HT1080 (cell line): ENCODE results near the gene CFAP90. TPM values are rescaled to one million over a fixed set of nuclear protein-coding genes. Genes with fewer than 3 reads are reported as not detected.

Experiments
- DNase-seq: peaks from one replicate; pipeline ENCODE4 v3.0.0-alpha.2; 2015; ENCODE audit warnings: low read depth
- total RNA-seq: library from RNA; depleted of rRNA; stranded (reverse); fragments of >200 nt; shearing (Covaris generic); gene quantifications from 2 replicates; pipeline ENCODE4 v1.2.3, GENCODE V29; 2014

Gene CFAP90
- total RNA-seq, 1 experiment from 2014 or later: not detected

DNA sequence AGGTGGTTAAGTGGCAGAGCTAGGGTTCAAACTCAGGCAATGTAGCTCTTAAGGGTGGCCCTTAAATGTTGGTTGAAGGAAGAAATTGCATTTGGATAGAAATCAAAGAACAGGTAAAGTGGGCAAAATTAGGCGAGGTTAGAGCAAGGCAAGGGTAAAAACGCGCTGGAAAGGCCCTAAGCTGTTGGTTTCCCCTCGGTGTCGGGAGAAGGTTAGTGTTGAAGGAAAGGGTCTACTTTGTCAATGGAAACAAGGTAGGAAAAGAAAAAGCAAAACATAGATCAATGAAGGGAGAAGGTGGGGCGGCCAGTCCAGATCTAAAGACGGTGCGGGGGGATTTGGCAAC, 17.5 kb upstream of the CFAP90 start:
- no peak for DNase-seq

DNA sequence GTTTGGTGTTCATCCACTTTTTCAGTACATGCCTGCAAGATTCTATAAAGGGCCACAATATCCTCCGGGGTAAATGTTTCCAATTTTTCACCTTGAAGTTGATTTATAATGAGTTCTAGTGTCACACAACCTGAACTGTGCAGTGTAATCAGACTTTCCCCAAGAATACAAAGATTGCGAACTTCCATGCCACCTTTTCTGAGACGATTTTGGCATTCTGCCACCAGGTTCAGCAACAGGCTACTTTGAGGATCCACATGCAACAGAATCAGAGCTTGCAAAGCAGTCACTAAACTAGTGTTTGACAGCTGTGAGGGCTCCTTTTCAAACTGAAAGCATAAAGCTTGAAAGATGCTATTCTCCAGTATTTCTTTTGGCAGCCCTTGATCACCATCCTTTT, 16.3 kb upstream of the CFAP90 start:
- DNase-seq: no peak

DNA sequence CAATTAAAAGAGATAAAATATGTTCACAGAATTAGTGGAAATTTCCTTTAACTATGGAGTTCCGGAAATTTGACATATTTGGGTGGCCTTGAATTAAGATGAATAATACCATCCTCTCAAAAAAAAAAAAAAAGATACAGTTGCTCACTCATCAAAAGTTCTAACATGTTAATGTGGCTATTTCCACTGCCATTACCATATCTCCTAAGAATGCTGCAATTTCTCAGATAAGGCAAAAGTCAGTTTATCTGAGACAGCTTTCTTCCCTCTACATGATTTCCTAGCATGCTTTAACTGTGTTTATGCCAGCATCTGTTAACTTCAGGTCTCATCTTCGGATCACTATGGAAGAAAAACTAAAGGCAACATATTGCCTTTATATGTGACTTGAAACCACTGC, 15.3 kb upstream of the CFAP90 start:
- DNase-seq: no peak

DNA sequence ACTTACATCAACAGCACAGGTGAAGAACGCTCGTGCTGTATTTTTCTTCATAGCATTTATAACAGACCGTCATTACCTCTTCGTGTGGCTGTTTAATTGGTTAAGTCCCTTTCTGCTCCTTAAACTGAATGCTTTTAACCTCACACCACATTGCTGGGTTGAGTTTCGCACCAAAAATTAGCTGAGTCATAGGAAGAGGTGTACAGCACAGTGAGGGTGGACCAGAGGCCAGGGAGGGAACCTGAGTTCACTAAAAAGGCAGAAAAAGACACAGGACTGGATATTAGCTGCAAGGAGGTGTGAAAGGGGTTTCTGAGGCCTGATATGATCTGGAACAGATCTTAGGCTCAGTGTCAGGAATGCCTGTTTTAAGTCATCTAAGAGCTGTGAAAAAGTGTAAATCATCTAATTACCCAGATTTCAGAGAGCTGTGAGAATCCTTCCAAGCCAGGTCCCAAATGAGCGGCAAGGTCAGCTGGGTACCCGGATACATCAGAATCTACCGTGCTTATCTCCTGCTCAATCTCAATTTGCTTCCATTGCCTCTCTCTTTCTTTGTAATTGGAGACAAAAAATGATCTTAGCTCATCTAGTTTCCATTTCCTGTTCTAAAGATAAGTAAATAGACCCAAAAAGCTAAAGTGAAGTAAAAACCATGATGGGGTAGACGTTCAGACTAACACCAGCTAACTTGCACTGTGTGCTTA, 7.1 kb upstream of the CFAP90 start:
- no peak for DNase-seq

DNA sequence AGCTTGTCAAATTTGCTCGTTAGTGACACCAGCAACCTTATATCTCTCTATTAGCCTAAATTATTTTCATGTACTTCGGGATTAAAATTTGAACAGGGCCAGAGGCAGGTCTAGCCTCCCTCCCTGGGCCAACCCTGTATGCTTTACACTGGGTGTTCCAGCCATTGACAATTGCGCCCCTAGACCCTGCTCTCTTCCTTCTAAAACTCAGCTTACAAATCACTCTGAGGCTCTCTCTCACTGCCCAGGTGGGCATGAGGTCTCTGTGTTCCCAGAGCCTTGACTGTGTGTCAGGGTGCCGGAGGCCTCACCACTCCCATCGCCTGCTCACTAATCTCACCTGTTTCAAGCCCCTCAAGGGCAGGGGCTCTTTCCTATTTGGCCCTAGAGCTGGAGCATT, 6.4 kb upstream of the CFAP90 start:
- DNase-seq: no peak

DNA sequence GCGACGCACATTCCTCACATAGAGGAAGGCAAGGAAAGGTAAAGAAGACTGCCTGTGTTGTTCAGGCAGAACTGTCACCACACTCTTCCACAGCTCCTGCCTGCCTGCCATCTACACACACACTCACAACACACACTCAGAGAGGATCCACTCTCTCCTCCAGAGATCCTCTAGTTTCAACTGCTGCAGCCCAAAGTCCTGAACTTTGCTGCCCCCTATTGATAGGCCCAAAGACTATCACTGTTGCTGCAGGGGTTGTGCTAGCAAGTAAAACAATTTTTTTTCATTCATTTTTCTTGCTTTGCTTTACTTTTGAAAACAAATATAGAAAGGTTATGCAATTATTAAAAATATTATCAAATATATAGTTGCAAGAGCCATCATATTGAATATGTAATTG, 5.9 kb upstream of the CFAP90 start:
- DNase-seq: no peak

DNA sequence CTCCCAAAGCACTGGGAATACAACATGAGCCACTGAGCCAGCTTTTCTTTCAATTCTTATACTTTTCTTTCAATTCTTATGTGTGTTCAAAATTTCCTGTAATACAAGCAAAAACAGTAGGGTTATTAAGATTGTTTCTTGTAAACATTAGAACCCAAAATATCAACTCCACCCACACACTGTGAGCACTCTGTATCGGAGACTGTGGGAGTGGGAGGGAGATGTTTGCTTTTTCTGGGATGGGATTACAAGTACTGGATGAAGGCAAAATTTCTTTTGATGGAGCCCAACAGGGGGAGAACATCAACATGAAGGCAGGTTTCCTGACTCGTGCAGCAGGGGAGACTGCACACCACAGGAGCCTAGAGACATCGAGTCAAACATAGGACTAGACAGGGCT, 4.7 kb upstream of the CFAP90 start:
- no peak for DNase-seq

DNA sequence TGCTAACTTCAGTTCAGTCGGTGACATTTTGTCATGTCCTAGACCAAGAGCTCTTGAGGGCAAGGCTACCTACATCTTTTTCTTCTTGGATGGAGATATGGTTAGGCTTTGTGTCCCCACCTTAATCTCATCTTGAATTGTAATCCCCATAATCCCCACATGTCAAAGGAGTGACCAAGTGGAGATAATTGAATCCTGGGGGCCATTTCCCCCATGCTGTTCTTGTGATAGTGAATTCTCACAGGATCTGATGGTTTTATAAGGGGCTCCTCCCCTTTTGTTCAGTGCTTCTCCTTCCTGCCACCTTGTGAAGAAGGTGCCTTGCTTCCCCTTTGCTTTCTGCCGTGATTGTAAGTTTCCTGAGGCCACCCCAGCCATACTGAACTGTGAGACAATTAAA, 2.1 kb upstream of the CFAP90 start:
- DNase-seq: no peak

DNA sequence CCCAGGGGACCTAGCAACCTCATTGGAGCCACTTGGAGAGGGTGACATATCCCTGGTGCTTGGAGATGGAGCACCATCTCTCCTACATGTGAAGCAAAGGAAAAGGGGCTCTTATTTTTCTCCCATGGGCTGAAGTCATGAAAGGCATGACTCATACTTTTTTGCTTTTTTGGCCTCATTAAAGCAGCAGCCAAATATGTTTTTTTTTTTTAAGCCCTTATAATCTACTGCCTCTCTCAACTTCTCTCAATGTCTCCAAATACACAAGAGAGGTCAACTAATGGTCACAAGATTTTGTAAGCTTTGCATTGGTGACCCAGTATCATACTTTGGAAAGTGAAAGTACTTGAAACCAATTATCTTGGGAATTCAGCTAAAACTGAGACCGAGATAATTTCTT, 1.6 kb upstream of the CFAP90 start:
- no peak for DNase-seq

DNA sequence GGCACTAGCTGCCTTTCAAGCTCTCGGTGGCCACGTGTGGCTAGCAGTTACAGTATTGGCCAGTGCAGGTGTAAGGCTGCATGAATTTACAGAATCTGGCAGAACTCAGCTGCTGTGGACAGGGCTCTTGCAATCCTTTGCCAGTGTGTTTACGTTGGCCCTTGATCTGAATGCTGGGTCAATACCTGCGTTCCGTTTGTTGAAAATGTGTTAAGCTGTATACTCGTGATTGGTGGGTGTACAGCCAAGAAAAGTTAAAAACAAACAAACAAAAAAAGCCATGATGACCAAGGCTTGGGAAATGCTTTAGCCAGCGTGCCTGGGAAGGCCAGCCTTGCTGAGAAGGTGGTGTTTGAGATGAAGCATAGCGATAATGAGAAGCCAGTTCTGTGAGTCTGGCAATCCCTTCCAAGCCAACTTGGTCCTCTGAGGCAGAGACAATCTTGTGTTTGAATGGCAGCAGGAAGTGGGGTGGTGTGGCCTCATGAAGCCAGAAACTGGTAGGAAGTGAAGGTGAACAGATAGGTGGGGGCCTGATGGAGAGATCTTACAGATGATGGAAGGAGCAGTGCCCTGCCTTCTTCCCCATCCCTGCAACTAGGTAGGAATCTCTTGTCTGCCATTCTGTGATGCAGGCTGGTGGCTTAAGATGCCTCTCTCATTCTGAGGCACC, 820 bp upstream of the CFAP90 start:
- DNase-seq: no peak

DNA sequence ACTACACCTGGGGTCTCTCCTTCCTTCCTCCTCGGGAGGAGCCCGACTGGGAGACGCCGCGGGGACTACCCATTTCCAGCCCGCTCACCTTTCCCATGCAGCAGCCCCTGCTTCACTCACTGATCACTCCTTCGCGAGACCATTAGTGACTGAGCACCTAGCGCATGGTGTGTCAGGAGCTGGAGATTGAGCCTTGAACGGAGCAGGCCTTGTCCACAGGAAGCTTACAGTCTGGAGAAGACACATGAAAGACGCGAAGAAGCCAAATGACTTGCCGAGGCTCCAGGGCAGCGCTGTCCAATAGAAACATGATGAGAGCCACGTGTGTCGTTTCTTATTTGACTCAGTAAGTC, 283 bp upstream of the CFAP90 start:
- no peak for DNase-seq

DNA sequence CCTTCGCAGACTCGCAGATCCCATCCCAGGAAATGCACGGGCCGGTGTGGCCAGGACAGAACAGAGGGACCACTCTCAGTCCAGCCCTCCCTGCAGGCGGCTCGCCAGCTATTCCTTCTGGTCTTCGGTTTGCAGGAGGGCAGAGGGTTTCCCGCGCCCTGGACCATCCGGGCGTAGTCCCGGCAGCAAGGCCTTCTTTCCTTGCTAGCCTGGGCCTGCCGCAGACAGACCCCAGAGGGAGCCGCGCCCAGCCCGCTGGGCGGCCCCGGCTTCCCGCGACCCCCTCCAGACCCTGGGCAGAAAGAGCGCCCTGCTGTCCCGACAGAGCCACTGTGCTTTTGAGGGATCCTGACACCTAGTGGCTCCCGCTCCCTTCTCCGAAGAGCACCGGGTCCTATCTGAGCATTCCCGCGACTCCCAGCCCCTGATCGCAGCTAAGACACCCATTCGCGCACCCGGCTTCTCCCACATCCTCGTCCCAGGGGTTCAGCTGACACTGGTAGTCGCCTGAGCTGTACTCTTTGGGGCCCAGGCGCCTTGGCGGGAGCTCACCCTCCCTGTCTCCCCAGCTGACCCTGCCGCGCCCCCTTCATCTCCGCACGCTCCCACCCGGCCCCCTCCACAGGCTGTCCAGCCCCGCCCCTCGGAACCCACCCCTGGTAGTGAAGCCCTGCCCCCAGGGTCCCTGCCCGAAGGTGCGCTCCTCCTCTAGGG, 1.1 kb downstream of the CFAP90 start:
- DNase-seq: no peak

DNA sequence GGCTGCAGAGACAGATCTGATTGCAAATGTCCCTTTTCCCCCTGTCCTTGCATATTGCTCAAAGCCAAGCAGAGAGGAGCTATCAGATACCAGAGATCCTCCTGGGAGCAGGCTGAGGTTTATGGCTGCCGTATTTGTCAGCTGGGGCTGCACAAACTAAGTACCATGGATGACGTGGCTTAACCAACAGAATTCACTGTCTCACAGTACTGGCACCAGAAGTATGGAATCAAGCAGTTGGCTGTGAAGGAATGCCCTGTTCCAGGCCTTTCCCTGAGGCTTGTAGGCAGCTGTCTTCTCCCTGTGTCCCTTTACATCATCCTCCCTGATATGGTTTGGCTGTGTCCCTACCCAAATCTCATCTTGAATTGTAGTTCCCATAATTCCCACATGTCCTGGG, 2.6 kb downstream of the CFAP90 start:
- DNase-seq: no peak

DNA sequence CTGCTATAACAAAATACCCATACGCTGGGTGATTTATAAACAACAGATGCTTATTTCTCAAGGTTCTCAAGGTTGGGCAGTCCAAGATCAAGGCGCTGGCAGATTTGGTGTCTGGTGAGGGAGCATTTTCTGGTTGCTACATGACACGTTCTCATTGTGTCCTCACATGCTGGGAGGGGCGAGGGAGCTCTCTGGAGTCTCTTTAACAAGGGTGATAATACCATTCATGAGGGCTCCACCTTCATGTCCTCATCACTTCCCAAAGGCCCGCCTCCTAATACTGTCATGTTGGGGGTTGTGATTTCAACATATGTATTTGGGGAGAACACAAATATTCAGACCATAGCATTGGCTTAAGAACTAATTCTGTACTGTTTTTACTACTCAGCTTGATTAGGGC, 4.6 kb downstream of the CFAP90 start:
- no peak for DNase-seq

DNA sequence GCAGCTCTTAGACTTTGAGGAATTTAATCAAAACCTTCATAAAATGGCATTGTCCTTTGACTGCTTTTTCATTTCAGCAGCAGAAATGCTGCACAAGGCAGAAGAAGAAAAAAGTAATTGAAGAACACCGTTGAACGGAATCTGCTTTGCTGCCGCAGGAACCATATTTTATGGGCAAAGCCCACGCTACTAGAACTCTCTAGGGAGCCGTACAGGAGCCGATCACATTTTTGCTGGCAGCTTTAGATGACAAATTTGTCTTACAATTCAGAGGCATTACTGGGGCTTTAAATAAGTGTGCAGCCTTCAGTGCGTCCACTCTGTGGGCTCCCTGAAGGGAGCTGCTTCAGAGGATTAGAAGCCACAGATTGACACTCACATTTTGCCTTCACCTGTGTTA, 5.4 kb downstream of the CFAP90 start:
- no peak for DNase-seq

DNA sequence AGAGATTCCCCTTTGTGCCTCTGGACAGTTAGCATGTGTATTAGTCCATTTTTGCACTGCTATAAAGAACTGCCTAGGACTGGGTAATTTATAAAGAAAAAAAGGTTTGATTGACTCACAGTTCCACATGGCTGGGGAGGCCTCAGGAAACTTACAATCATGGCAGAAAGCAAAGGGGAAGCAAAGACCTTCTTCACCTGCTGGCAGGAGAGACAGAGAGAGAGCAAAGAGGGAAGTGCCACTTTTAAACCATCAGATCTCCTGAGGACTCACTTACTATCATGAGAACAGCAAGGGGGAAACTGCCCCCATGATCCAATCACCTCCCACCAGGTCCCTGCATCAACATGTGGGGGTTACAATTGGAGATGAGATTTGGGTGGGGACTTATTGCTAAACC, 6.0 kb downstream of the CFAP90 start:
- no peak for DNase-seq

DNA sequence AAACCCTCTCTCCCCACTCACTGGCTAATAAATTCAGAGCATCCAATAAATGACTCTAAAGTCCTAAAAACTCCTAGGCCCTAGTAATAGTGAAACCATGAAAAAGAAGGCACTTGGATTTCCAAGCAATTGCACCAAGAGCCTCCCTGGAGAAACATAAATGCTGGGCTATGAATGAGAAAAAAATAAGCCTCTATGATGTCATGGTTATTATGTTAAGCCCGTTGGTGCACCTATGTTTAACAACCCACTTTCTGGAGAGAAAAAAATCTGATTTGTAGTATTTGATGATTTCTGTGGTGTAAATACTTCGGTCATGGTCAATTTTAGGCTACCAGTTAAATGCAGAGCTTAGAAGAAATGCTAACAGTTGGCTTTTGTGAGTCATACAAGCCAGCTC, 8.4 kb downstream of the CFAP90 start:
- no peak for DNase-seq

DNA sequence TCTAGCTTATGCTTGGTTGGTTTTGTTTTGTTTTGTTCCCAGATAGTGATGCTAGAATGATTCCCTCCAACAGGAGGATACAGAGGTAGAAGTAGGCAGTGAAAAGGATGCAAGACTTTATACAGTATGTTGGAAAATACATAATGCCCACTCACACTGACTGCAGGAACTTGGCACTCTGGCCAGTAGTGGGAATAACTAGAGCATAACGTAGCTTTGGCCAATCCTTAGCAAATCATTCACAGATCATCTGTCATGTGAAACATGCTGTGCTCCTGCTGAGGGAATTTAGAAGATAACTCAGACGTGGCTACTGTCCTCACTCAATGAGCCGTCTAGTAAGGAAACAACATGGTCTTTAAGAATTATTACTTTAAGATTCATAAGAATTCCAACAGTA, 13.5 kb downstream of the CFAP90 start:
- no peak for DNase-seq

DNA sequence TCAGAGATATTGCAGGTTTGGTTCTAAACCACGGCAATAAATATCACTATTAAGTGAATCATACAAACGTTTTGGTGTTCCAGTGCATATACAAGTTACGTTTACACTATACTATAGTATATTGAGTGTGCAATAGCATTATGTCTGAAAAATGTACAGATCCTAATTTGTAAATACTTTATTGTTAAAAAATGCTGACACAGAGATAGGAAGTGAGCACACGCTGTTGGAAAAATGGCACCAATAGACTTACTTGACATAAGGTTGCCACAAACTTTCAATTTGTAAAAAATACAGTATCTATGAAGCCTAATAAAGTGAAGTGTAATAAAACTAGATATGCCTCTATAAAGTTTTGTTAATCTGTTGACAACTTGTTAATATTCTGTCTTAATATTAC, 16.0 kb downstream of the CFAP90 start:
- no peak for DNase-seq

DNA sequence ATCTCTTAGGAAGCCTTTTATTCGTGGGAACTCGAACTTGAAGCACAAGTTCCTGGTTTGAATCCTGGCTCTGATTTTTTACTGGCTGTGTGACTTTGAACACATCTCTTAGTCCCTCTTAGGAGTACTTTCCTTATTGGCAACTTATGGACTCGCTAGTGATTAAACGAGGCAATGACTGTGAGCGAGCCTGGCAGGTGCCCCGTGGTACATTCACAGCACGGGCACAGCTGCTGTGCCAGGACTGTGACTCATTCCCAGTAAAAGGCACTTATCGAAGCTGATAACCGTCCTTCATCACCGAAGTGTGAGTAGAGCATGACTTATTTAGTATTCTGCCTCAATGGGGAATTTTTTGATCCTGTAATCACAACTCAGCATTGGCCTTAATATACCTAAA, 22.7 kb downstream of the CFAP90 start:
- no peak for DNase-seq

DNA sequence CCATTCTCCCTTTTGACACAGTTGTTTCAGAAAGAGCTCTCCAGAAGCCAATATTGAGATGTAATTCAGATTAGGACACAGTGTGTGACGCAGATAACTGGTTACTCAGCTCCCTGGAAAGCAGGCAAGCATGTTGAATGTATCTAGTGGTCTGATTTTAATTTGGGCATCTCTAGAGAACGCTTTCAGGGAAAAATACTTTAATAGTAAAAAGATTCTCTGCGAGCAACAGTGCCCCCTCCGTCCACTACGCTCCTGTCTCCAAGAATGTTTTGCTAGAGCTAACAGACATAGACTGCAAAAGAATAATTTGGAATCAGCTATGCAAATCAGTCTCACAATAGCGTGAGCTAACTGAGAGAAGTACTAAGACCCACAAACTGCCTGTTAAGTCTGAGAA, 23.3 kb downstream of the CFAP90 start:
- no peak for DNase-seq

DNA sequence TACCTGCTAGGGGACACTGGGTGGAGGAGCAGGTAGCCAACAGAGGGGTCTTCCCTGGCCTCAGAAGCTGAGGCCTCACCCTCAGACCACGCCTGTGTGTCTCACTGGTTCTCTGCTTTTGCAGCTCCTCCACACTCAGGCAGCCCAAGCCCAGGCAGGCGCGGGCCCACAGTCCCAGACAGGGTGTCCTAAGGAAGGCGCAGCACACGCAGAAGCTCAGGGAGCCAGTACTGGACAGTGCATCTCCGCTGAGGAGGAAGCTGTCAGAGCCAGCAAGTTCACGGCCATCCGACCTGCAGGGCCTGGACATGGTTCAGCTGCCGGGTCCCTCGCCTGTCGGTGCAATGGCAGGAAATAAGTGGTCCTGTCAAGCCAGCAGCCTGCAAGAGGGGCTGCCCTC, 25.3 kb downstream of the CFAP90 start:
- DNase-seq: no peak

DNA sequence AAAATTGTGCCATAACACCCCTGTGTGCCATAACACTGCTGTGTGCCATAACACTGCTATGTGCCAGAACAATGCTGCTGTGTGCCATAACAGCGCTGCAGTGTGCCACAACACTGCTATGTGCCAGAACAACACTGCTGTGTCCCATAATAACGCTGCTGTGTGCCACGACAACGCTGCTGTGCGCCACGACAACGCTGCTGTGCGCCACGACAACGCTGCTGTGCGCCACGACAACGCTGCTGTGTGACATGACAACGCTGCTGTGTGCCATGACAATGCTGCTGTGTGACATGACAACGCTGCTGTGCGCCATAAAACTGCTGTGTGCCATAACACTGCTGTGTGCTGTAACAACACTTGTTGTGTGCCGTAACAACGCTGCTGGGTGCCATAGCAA, 25.9 kb downstream of the CFAP90 start:
- no peak for DNase-seq
